Upper lobe of left lung (tissue), 6 donors: ENCODE measurements around the gene MAST4. TPM values are rescaled to one million over a fixed set of nuclear protein-coding genes. Genes with fewer than 3 reads are reported as not detected.
A peak's percentile ranks its signal among the peaks of the same experiment; 100 is the strongest.

Source experiments
- ATAC-seq, 2 donors: fragments of 200-7000 bp; cut with Tn5 transposase; one replicate each; pipeline ENCODE4 v1.9.1; 2022; ENCODE audit warnings: mild to moderate bottlenecking in 2 of 2, moderate library complexity in 2 of 2; ENCODE audit not compliant: low FRiP score in 2 of 2
- DNase-seq, 2 donors: peaks; one replicate each; pipeline ENCODE4 v3.0.0-alpha.2; 2019 to 2020
- H3K27ac ChIP-seq, 4 donors: fragments of 200-600 bp; sonication (generic); one replicate each; pipeline ENCODE4 v1.5.1; 2016 to 2019
- H3K27me3 ChIP-seq, 4 donors: fragments of 200-600 bp; sonication (generic); one replicate each; pipeline ENCODE4 v1.5.1; 2017 to 2019
- H3K36me3 ChIP-seq, 4 donors: fragments of 200-600 bp; sonication (generic); one replicate each; pipeline ENCODE4 v1.5.1; 2016 to 2019
- H3K4me1 ChIP-seq, 4 donors: fragments of 200-600 bp; sonication (generic); one replicate each; pipeline ENCODE4 v1.5.1; 2018 to 2019
- H3K4me3 ChIP-seq, 4 donors: fragments of 200-600 bp; sonication (generic); one replicate each; pipeline ENCODE4 v1.5.1; 2017 to 2019; ENCODE audit warnings: mild to moderate bottlenecking in 2 of 4, moderate library complexity in 1 of 4
- H3K9me3 ChIP-seq, 4 donors: fragments of 200-600 bp; sonication (generic); one replicate each; pipeline ENCODE4 v1.5.1; 2018 to 2019
- EP300 ChIP-seq, 4 donors: sonication (generic); formaldehyde crosslinking; IDR thresholded peaks; one replicate each; pipeline ENCODE4 v1.5.1; 2017; ENCODE audit warnings: antibody characterized with exemption in 4 of 4, control low read depth in 2 of 4
- POLR2A ChIP-seq, 4 donors: fragments of 450-650 bp; IDR thresholded peaks; one replicate each; pipeline ENCODE4 v1.5.1; 2016 to 2017; ENCODE audit warnings: antibody characterized with exemption in 4 of 4, mild to moderate bottlenecking in 2 of 4
- POLR2AphosphoS5 ChIP-seq, 2 donors: sonication (generic); formaldehyde crosslinking; IDR thresholded peaks; one replicate each; pipeline ENCODE4 v1.5.1; 2017; ENCODE audit warnings: antibody characterized with exemption in 2 of 2
- WGBS, 2 donors: methylation state at CpG; one replicate each; pipeline ENCODE4 v1.1.5; 2017 to 2018; 5-methylcytosine and 5-hydroxymethylcytosine counted together
- total RNA-seq, 6 donors: library from RNA; depleted of rRNA in 4 of 6; stranded (reverse); fragments of >200 nt in 4 of 6; gene quantifications; one replicate each; pipeline versions ENCODE4 v1.1.0 to v1.2.1, GENCODE V29; 2016 to 2021
- TF ChIP-seq, protein P1 (sequence below), 6 experiments: fragments of 450-650 bp in 4 of 6; fragments of 200-600 bp in 2 of 6; sonication (generic) in 2 of 6; IDR thresholded peaks; one replicate each; pipeline ENCODE4 v1.5.1; 2016 to 2019; ENCODE audit warnings: antibody characterized with exemption in 6 of 6
- donor health status: DM: no; HTN: no; CAD: no; lungs with moderate emphysema.
- donor health status: DM: no; HTN: yes; CAD: no; lungs with severe emphysema.

The MAST4 gene
- total RNA-seq, 6 donors from 2014 or later, result 44.8 to 229 (median 66.4) TPM

DNA sequence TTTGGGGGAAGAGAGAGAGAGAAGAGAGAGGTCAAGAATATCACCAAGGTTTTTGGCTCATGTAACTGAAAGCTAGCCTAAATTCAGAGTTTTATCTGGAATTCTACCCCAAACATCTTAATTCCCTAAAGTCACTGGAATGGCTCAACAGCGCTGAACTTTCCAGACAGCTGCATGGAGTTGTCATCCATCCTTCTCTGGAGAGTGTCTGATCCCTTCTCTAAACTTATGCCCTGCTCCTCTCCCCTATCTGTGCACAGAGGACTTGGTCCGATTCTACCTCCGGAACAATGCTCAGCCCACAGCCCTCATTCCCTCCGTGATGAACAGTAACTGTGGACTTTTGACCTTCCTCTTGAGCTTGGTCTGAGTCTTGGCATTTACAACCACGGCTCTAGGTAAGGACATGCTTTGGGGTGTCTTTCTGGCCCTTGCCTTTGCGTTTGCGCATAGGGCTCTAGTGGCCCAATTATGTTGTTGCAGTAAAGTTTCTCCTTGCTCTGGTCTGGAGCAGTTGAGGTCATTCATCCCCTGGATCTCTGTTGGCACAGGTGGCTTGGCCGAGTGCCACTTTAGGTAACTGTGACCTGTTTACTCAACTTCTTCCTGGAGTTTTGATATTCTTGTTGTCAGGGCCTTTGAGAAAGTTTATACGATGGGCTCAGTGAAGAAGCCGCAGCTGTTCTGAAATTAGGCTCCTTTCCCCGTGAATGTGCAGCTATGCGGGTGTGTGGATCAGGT, 618.7 kb downstream of the MAST4 start:
- Histone ChIP-seq H3K27me3 (no peaks in the 10 kb centered on the region), H3K36me3 (no peaks in the 10 kb centered on the region), H3K27ac (peak overlapping the region; percentile 68 to 90 (median 86)), H3K9me3 (no peaks in the 10 kb centered on the region), H3K4me3 (no peak overlapping the region), H3K4me1 (peaks cover 22 to 24% (median 23%) of the 10 kb centered on the region in 4 donors)
- DNase-seq (peak in 1 of 2 donors; percentile 53), ATAC-seq (peak; percentile 6 to 66)
- WGBS, 2 donors, result 75 to 89% methylated on average over 11 to 12 of the region's 12 CpGs
- TF ChIP-seq, protein P1, sequence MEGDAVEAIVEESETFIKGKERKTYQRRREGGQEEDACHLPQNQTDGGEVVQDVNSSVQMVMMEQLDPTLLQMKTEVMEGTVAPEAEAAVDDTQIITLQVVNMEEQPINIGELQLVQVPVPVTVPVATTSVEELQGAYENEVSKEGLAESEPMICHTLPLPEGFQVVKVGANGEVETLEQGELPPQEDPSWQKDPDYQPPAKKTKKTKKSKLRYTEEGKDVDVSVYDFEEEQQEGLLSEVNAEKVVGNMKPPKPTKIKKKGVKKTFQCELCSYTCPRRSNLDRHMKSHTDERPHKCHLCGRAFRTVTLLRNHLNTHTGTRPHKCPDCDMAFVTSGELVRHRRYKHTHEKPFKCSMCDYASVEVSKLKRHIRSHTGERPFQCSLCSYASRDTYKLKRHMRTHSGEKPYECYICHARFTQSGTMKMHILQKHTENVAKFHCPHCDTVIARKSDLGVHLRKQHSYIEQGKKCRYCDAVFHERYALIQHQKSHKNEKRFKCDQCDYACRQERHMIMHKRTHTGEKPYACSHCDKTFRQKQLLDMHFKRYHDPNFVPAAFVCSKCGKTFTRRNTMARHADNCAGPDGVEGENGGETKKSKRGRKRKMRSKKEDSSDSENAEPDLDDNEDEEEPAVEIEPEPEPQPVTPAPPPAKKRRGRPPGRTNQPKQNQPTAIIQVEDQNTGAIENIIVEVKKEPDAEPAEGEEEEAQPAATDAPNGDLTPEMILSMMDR (IDR thresholded peaks at IDR 0.05), result peak in 1 of 6 experiments; percentile 17
- no peak for TF ChIP-seq EP300 (IDR thresholded peaks at IDR 0.05)

DNA sequence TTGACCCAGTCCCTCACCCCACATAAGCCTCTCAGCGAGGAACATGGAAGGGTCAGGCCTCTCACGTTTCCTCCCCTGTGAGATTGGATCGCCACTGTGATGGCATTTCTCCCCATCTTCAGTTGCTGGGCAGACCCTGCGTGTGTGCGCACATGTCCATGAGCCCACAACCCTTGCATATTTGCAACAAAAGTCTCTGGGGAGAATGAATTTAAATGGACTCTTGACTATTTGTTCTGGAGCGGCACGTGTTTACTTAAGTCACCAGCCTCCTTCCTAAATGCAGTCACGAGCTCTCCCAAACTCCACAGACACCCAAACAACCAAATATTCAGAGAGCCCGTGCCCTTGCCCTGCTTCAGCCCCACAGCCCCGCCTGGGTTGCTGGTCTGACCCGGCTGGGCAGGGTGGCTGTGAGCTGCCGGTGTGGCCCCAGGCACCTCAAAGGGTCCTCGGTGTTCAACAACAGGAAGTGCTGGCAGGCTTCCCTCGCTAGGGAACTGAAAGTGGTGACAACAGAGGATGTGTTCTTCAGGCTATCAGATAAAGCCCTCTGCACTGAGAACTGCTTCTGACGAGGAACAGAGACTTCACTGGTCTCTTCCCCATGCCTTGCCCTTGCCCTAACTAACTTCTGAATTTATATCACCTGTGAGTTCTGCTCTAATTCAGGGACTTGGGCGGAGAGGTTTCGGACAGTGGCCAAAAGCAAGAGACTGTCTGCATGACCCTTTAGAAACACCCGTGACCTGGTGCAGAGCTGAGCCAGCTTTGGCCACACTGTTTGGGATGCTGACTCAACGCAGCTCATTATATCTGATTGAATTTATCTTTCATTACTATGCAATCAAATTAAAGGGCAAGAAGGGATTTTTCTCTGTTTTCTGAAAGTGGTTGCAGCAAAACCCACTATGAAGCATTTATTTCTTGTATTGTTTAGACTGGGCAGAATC, 619.6 kb downstream of the MAST4 start:
- peak; percentile 89 to 92 for DNase-seq
- Histone ChIP-seq H3K36me3 (no peaks in the 10 kb centered on the region), H3K4me1 (peaks cover 22 to 24% (median 23%) of the 10 kb centered on the region in 4 donors), H3K9me3 (no peaks in the 10 kb centered on the region), H3K27me3 (no peaks in the 10 kb centered on the region), H3K27ac (peak overlapping the region; percentile 68 to 90 (median 86)), H3K4me3 (peak overlapping the region in 3 of 4 donors; percentile 15 to 36 (median 35))
- peak; percentile 89 to 93 for ATAC-seq
- 25 to 37% methylated on average over 11 to 19 of the region's 19 CpGs for WGBS, 2 donors
- TF ChIP-seq EP300 (IDR thresholded peaks at IDR 0.05), result peak in 2 of 4 donors; percentile 37 to 64
- peak; percentile 59 to 72 for TF ChIP-seq POLR2AphosphoS5 (IDR thresholded peaks at IDR 0.05)
- TF ChIP-seq, protein P1 (IDR thresholded peaks at IDR 0.05), result peak in 1 of 6 experiments; percentile 17
- peak in 1 of 4 donors; percentile 69 for TF ChIP-seq POLR2A (IDR thresholded peaks at IDR 0.05)

DNA sequence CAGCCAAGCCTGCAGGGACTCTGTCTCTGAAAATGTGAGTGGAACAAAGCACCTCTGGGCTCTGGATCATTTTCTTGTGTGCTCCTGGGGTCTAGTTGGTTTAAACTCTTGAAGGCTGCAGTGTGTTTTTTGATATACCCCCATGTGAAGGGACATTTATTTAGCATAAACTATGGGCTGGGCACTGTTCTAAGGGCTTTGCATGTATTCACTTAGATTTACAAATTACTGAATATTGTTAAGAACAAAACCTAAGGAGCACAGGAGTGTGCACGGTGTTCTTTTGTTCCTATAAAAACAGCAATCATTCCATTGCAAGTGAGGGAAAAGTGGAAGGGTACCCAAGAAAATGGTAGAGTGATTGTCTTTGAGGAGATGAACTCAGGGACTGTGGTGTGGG, 620.4 kb downstream of the MAST4 start:
- 86 to 100% methylated on average over 1 of the region's 1 CpG for WGBS, 2 donors
- Histone ChIP-seq H3K27ac (peak overlapping the region; percentile 68 to 90 (median 86)), H3K9me3 (no peaks in the 10 kb centered on the region), H3K27me3 (no peaks in the 10 kb centered on the region), H3K4me1 (peaks cover 22 to 26% (median 24%) of the 10 kb centered on the region in 4 donors), H3K36me3 (no peaks in the 10 kb centered on the region), H3K4me3 (peak overlapping the region in 2 of 4 donors; percentile 35 to 36)
- no peak for ATAC-seq
- DNase-seq, result no peak
- TF ChIP-seq EP300 (IDR thresholded peaks at IDR 0.05), result no peak
- no peak for TF ChIP-seq POLR2AphosphoS5 (IDR thresholded peaks at IDR 0.05)
- TF ChIP-seq POLR2A (IDR thresholded peaks at IDR 0.05), result no peak
- TF ChIP-seq, protein P1 (IDR thresholded peaks at IDR 0.05), result no peak
